GF-D8 (cell line): ENCODE data around the gene CPSF4.

Experiments
- DNase-seq: peaks from one replicate; lab custom pipeline; 2025; lab: John Stamatoyannopoulos, UW

The CPSF4 gene

GRCh38 chr7:99438573-99439480 lies at the start of gene CPSF4, which contains the start of gene PTCD1:
CPSF4 (plus strand) TSS chr7:99438943; CDS start chr7:99439083, 140 bp downstream.
PTCD1 (minus strand) TSS chr7:99438798; CDS start chr7:99435242, 3,556 bp downstream.
- peak; percentile 90 for DNase-seq

GRCh38 chr7:99389772-99390171 lies 49.0 kb upstream of the CPSF4 start:
- DNase-seq: no peak

- DNase-seq: no peak
Measured at GRCh38 chr7:99390941-99391602, 47.7 kb upstream of the CPSF4 start.

GRCh38 chr7:99392046-99392445 lies 46.7 kb upstream of the CPSF4 start:
- no peak for DNase-seq

- DNase-seq: no peak
Measured at GRCh38 chr7:99392659-99393354, 45.9 kb upstream of the CPSF4 start.

GRCh38 chr7:99393355-99394187 lies 45.2 kb upstream of the CPSF4 start:
- no peak for DNase-seq

GRCh38 chr7:99394188-99394502 lies 44.6 kb upstream of the CPSF4 start:
- no peak for DNase-seq

- DNase-seq: no peak
Measured at GRCh38 chr7:99395616-99396327, 43.0 kb upstream of the CPSF4 start.

GRCh38 chr7:99396418-99397296 lies 42.1 kb upstream of the CPSF4 start:
- DNase-seq: no peak

GRCh38 chr7:99397297-99397983 lies 41.3 kb upstream of the CPSF4 start:
- no peak for DNase-seq

GRCh38 chr7:99398891-99399445 lies 39.8 kb upstream of the CPSF4 start:
- no peak for DNase-seq

- no peak for DNase-seq
Measured at GRCh38 chr7:99399597-99399996, 39.1 kb upstream of the CPSF4 start.

- no peak for DNase-seq
Measured at GRCh38 chr7:99402854-99403253, 35.9 kb upstream of the CPSF4 start.

- DNase-seq: no peak
Measured at GRCh38 chr7:99403764-99404163, 35.0 kb upstream of the CPSF4 start.

- DNase-seq: no peak
Measured at GRCh38 chr7:99404235-99404976, 34.3 kb upstream of the CPSF4 start.

GRCh38 chr7:99404977-99405320 lies 33.8 kb upstream of the CPSF4 start:
- no peak for DNase-seq

GRCh38 chr7:99406557-99406956 lies 32.2 kb upstream of the CPSF4 start:
- DNase-seq: no peak

GRCh38 chr7:99407872-99408378 lies 30.8 kb upstream of the CPSF4 start:
- DNase-seq: no peak
